Smooth muscle cell of bladder (primary cell): ENCODE data around the gene SCCPDH. TPM values are rescaled to one million over a fixed set of nuclear protein-coding genes. Genes with fewer than 3 reads are reported as not detected.

Experiments
- total RNA-seq: library from RNA; depleted of rRNA; stranded (reverse); fragments of >200 nt; gene quantifications from 2 replicates; pipeline ENCODE4 v1.2.3, GENCODE V29; 2014

The SCCPDH gene
- 43.0 and 47.5 TPM in 2 replicates for total RNA-seq

GRCh38 chr1:246724016-246724730 is at the start of gene SCCPDH:
Gene SCCPDH, plus strand, starts transcription at chr1:246724409. Its CDS starts 14 bp downstream, at chr1:246724423.

Other genes with a start within 250 kb of the SCCPDH start
- 30.4 and 46.4 TPM in 2 replicates for gene SMYD3, start 217.1 kb upstream of the SCCPDH start, total RNA-seq
- 12.1 and 14.3 TPM in 2 replicates for gene TFB2M, start 158.1 kb upstream of the SCCPDH start, total RNA-seq
- gene CNST, start 158.0 kb upstream of the SCCPDH start, total RNA-seq: 16.2 and 17.6 TPM in 2 replicates
- gene AHCTF1, start 207.5 kb downstream of the SCCPDH start, total RNA-seq: 17.6 and 19.0 TPM in 2 replicates